Measurements from ENCODE around the gene DAGLA. TPM values are rescaled to one million over a fixed set of nuclear protein-coding genes. Genes with fewer than 3 reads are reported as not detected.

DAGLA gene
- total RNA-seq, 1 donor = 3.6 TPM

- H3K4me3 ChIP-seq (ENCODE audit: insufficient read depth, low read length) = no peak overlapping the region
- H3K4me1 ChIP-seq (ENCODE audit: insufficient read depth, low read length) = no peaks in the 10 kb centered on the region
- H3K27me3 ChIP-seq (ENCODE audit: insufficient read depth, low read length) = no peaks in the 10 kb centered on the region
- no peak overlapping the region for H3K4me2 ChIP-seq (ENCODE audit: insufficient read depth, low read length)
- TF ChIP-seq CTCF (IDR thresholded peaks at IDR 0.05; ENCODE audit: extremely low read depth, low read depth, low read length) = no peak
- no peaks in the 10 kb centered on the region for H3K9me3 ChIP-seq (ENCODE audit: low read depth, low read length)
- peaks cover under 1% of the 10 kb centered on the region for H3K79me2 ChIP-seq (ENCODE audit: insufficient read depth, low read length)
- no peaks in the 10 kb centered on the region for H3K36me3 ChIP-seq (ENCODE audit: insufficient read depth, low read length)
- no peak for DNase-seq (ENCODE audit: insufficient read length, low spot score, missing footprints)
- H3K27ac ChIP-seq (ENCODE audit: low read depth, low read length) = no peak overlapping the region
- H4K20me1 ChIP-seq (ENCODE audit: insufficient read depth, low read length) = peaks cover 31% of the 10 kb centered on the region
- H2AFZ ChIP-seq (ENCODE audit: low read length) = no peak overlapping the region
Measured at GRCh38 chr11:61710019-61710418, 29.8 kb downstream of the DAGLA start.

- peaks cover 4% of the 10 kb centered on the region for H3K79me2 ChIP-seq (ENCODE audit: insufficient read depth, low read length)
- H3K27ac ChIP-seq (ENCODE audit: low read depth, low read length) = no peak overlapping the region
- DNase-seq (ENCODE audit: insufficient read length, low spot score, missing footprints) = no peak
- TF ChIP-seq CTCF (IDR thresholded peaks at IDR 0.05; ENCODE audit: extremely low read depth, low read depth, low read length) = no peak
- H3K9me3 ChIP-seq (ENCODE audit: low read depth, low read length) = no peaks in the 10 kb centered on the region
- no peak overlapping the region for H2AFZ ChIP-seq (ENCODE audit: low read length)
- H4K20me1 ChIP-seq (ENCODE audit: insufficient read depth, low read length) = peaks cover 23% of the 10 kb centered on the region
- H3K36me3 ChIP-seq (ENCODE audit: insufficient read depth, low read length) = no peaks in the 10 kb centered on the region
- H3K4me3 ChIP-seq (ENCODE audit: insufficient read depth, low read length) = no peak overlapping the region
- H3K27me3 ChIP-seq (ENCODE audit: insufficient read depth, low read length) = no peaks in the 10 kb centered on the region
- no peaks in the 10 kb centered on the region for H3K4me1 ChIP-seq (ENCODE audit: insufficient read depth, low read length)
- no peak overlapping the region for H3K4me2 ChIP-seq (ENCODE audit: insufficient read depth, low read length)
Measured at GRCh38 chr11:61711037-61711436, 30.8 kb downstream of the DAGLA start.

- no peaks in the 10 kb centered on the region for H3K36me3 ChIP-seq (ENCODE audit: insufficient read depth, low read length)
- H3K27me3 ChIP-seq (ENCODE audit: insufficient read depth, low read length) = no peaks in the 10 kb centered on the region
- DNase-seq (ENCODE audit: insufficient read length, low spot score, missing footprints) = no peak
- H3K4me1 ChIP-seq (ENCODE audit: insufficient read depth, low read length) = peaks cover 3% of the 10 kb centered on the region
- H2AFZ ChIP-seq (ENCODE audit: low read length) = no peak overlapping the region
- no peak overlapping the region for H3K4me2 ChIP-seq (ENCODE audit: insufficient read depth, low read length)
- TF ChIP-seq CTCF (IDR thresholded peaks at IDR 0.05; ENCODE audit: extremely low read depth, low read depth, low read length) = no peak
- no peak overlapping the region for H3K27ac ChIP-seq (ENCODE audit: low read depth, low read length)
- H4K20me1 ChIP-seq (ENCODE audit: insufficient read depth, low read length) = peaks cover 20% of the 10 kb centered on the region
- H3K9me3 ChIP-seq (ENCODE audit: low read depth, low read length) = no peaks in the 10 kb centered on the region
- no peak overlapping the region for H3K4me3 ChIP-seq (ENCODE audit: insufficient read depth, low read length)
- peaks cover 8% of the 10 kb centered on the region for H3K79me2 ChIP-seq (ENCODE audit: insufficient read depth, low read length)
Measured at GRCh38 chr11:61711498-61711897, 31.3 kb downstream of the DAGLA start.

GRCh38 chr11:61712314-61712713 is 32.1 kb downstream of the DAGLA start:
- Histone ChIP-seq H4K20me1 (ENCODE audit: insufficient read depth, low read length) (peaks cover 16% of the 10 kb centered on the region), H3K27me3 (ENCODE audit: insufficient read depth, low read length) (no peaks in the 10 kb centered on the region), H3K27ac (ENCODE audit: low read depth, low read length) (no peak overlapping the region), H3K36me3 (ENCODE audit: insufficient read depth, low read length) (no peaks in the 10 kb centered on the region), H2AFZ (ENCODE audit: low read length) (no peak overlapping the region), H3K4me1 (ENCODE audit: insufficient read depth, low read length) (peaks cover 4% of the 10 kb centered on the region), H3K79me2 (ENCODE audit: insufficient read depth, low read length) (peaks cover 9% of the 10 kb centered on the region), H3K9me3 (ENCODE audit: low read depth, low read length) (no peaks in the 10 kb centered on the region), H3K4me3 (ENCODE audit: insufficient read depth, low read length) (no peak overlapping the region), H3K4me2 (ENCODE audit: insufficient read depth, low read length) (no peak overlapping the region)
- no peak for TF ChIP-seq CTCF (IDR thresholded peaks at IDR 0.05; ENCODE audit: extremely low read depth, low read depth, low read length)
- DNase-seq (ENCODE audit: insufficient read length, low spot score, missing footprints) = no peak

Data from osteoblast (primary cell).